Measurements from ENCODE around the gene ABLIM1. TPM values are rescaled to one million over a fixed set of nuclear protein-coding genes. Genes with fewer than 3 reads are reported as not detected.

ABLIM1 gene
- total and polyA plus RNA-seq, 2 of the 4 experiments (the other 2 are of a cell fraction) = 7.7 to 9.9 TPM

DNA sequence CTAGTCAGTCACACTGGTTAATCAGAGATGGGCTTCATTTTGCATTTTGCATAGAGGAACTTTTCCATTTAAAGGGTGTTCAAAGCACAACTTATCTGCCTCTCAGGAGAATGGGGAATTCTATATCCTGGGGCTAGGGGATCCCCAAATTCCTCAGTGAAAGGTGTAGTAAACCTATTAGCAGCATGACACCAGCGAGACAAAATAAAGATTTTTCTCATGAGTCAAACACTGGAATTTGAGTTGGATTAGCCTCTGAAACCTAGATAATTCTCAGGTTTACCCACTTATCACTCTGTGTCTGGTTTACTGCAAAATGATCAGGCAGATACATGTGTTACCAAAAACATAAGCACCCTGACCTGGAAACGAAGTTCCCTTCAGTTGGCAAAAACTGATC is 255.8 kb downstream of the ABLIM1 start:
- no peak overlapping the region for H2AK9ac ChIP-seq (replicated peaks; ENCODE audit: low read depth, low read length, poor library complexity)
- no peak overlapping the region for H4K91ac ChIP-seq (ENCODE audit: insufficient read depth, low read depth, low read length)
- no peak overlapping the region for H3K27ac ChIP-seq (ENCODE audit: insufficient read depth, low read length)
- no peaks in the 10 kb centered on the region for H3K9me3 ChIP-seq (ENCODE audit: control insufficient read depth, insufficient read depth, low read length)
- no peaks in the 10 kb centered on the region for H3K79me1 ChIP-seq (ENCODE audit: low read depth in 1 of 2, low read length in 2 of 2)
- in situ Hi-C loops (cut with MboI; ENCODE audit: low sequenced_read_pairs) (no loop called here), intact Hi-C loops (cut with micrococcal nuclease) (no loop called here), dilution Hi-C loops (cut with HindIII; ENCODE audit: low sequenced_read_pairs, unreplicated experiment) (no loop called here)
- H3K14ac ChIP-seq (replicated peaks; ENCODE audit: low read depth, low read length) = no peak overlapping the region
- no peak overlapping the region for H3K18ac ChIP-seq (ENCODE audit: low read depth, low read length)
- no peak overlapping the region for H4K8ac ChIP-seq (ENCODE audit: low read depth in 2 of 2, low read length in 2 of 2)
- BruUV-seq (replicated peaks) = no TSS peak
- H2AFZ ChIP-seq (replicated peaks; ENCODE audit: low read length, poor library complexity) = no peak overlapping the region
- no peak overlapping the region for H2AK5ac ChIP-seq (ENCODE audit: low read depth, low read length)
- no peak overlapping the region for H4K5ac ChIP-seq (ENCODE audit: low read depth, low read length)
- TF ChIP-seq SMC3 (IDR thresholded peaks at IDR 0.05; ENCODE audit: low read depth, low read length) = no peak
- no peak overlapping the region for H3K56ac ChIP-seq (ENCODE audit: extremely low read depth, insufficient read depth, low read length)
- H2BK20ac ChIP-seq (ENCODE audit: low read depth, low read length) = no peak overlapping the region
- no peaks in the 10 kb centered on the region for H3K4me1 ChIP-seq (ENCODE audit: control insufficient read depth, insufficient read depth, low read length)
- ATAC-seq (ENCODE audit: low read depth) (no peak), DNase-seq (no peak)
- H3K9me1 ChIP-seq (ENCODE audit: insufficient read depth, low read length) = no peaks in the 10 kb centered on the region
- H3K4me2 ChIP-seq (ENCODE audit: low read depth, low read length) = no peak overlapping the region
- H2BK5ac ChIP-seq (ENCODE audit: low read depth, low read length, poor library complexity, severe bottlenecking) = no peak overlapping the region
- POLR2A ChIA-PET (ENCODE audit: unreplicated experiment) = no interaction called here
- no peak overlapping the region for H3K4ac ChIP-seq (ENCODE audit: low read depth, low read length)
- no peak overlapping the region for H3K9ac ChIP-seq (ENCODE audit: low read depth, low read length)
- H2BK15ac ChIP-seq (ENCODE audit: low read depth, low read length) = no peak overlapping the region
- peaks cover 53% of the 10 kb centered on the region for H3K27me3 ChIP-seq (ENCODE audit: control insufficient read depth, insufficient read depth, low read length)
- CTCF ChIA-PET = no interaction called here
- no peaks in the 10 kb centered on the region for H3K36me3 ChIP-seq (ENCODE audit: control insufficient read depth, insufficient read depth, low read length)
- H2BK120ac ChIP-seq (ENCODE audit: low read depth, low read length) = no peak overlapping the region
- no peaks in the 10 kb centered on the region for H4K20me1 ChIP-seq (ENCODE audit: insufficient read depth, low read length)
- no peak overlapping the region for H3K4me3 ChIP-seq (ENCODE audit: insufficient read depth, low read depth, low read length)
- no CpG with 5 or more reads among the region's 2 CpGs for WGBS, 2 experiments (ENCODE audit: extremely low coverage in 2 of 2, insufficient read length in 1 of 2)
- no peak overlapping the region for H3K23ac ChIP-seq (ENCODE audit: low read depth, low read length)

Data from IMR-90 (cell line).